Thyroid gland (tissue), 4 donors: Measurements from ENCODE around the gene ARHGAP24. TPM values are rescaled to one million over a fixed set of nuclear protein-coding genes. Genes with fewer than 3 reads are reported as not detected.
A peak's percentile ranks its signal among the peaks of the same experiment; 100 is the strongest.

Experiments used
- DNase-seq, 2 donors: peaks; one replicate each; pipeline ENCODE4 v3.0.0-alpha.2; 2019
- H3K27ac ChIP-seq, 3 donors: fragments of 200-600 bp; sonication (generic); 1 replicate in 2 of 3; 2 replicates in 1 of 3; pipeline ENCODE4 v1.5.1; 2016 to 2019; ENCODE audit warnings: mild to moderate bottlenecking in 1 of 3, moderate library complexity in 1 of 3
- H3K27me3 ChIP-seq: fragments of 200-600 bp; sonication (generic); one replicate; pipeline ENCODE4 v1.5.1; 2019
- H3K36me3 ChIP-seq, 2 donors: fragments of 200-600 bp; sonication (generic); one replicate each; pipeline ENCODE4 v1.5.1; 2016 to 2019
- H3K4me1 ChIP-seq, 2 donors: fragments of 200-600 bp; sonication (generic); one replicate each; pipeline ENCODE4 v1.5.1; 2017 to 2019
- H3K4me3 ChIP-seq, 3 donors: fragments of 200-600 bp; sonication (generic); replicated peaks in 1 of 3; 1 replicate in 2 of 3; 2 replicates in 1 of 3; pipeline ENCODE4 v1.5.1; 2016; ENCODE audit warnings: mild to moderate bottlenecking in 1 of 3
- H3K9me3 ChIP-seq: fragments of 200-600 bp; sonication (generic); one replicate; pipeline ENCODE4 v1.5.1; 2017
- CTCF ChIP-seq, 6 experiments: fragments of 200-600 bp in 3 of 6; fragments of 450-650 bp in 3 of 6; sonication (generic) in 3 of 6; IDR thresholded peaks; one replicate each; pipeline ENCODE4 v1.5.1; 2016 to 2019; ENCODE audit warnings: antibody characterized with exemption in 6 of 6, mild to moderate bottlenecking in 2 of 6, inconsistent platforms in 1 of 6, moderate library complexity in 1 of 6
- POLR2A ChIP-seq, 2 donors: fragments of 450-650 bp; IDR thresholded peaks; one replicate each; pipeline ENCODE4 v1.6.1; 2017; ENCODE audit warnings: antibody characterized with exemption in 2 of 2, mild to moderate bottlenecking in 2 of 2, moderate library complexity in 1 of 2
- WGBS, 2 donors: methylation state at CpG; one replicate each; pipeline ENCODE4 v1.1.5; 2017; 5-methylcytosine and 5-hydroxymethylcytosine counted together
- intact Hi-C: fragments of 100-400 bp; cut with DNase I; formaldehyde crosslinking; loops from one replicate; pipeline ENCODE4 v1.15.1; 2023
- total RNA-seq, 4 donors: library from RNA; depleted of rRNA; stranded (reverse); fragments of >200 nt; gene quantifications; one replicate each; pipeline ENCODE4 v1.2.3, GENCODE V29; 2016

Gene ARHGAP24
- total RNA-seq, 4 donors from 2014 or later = 20.8 to 70.3 (median 52.4) TPM

- no peaks in the 10 kb centered on the region for H3K36me3 ChIP-seq
- no peaks in the 10 kb centered on the region for H3K4me1 ChIP-seq
- intact Hi-C loops = loop anchor here (5.0 kb wide), 1 partner anchor 596 kb away; no protein-coding TSS in a partner anchor
- H3K27me3 ChIP-seq = no peaks in the 10 kb centered on the region
- DNase-seq = no peak
- 75 to 82% methylated on average over 4 of the region's 4 CpGs for WGBS, 2 donors
- no peak for TF ChIP-seq CTCF (IDR thresholded peaks at IDR 0.05)
- TF ChIP-seq POLR2A (IDR thresholded peaks at IDR 0.05) = no peak
- no peaks in the 10 kb centered on the region for H3K9me3 ChIP-seq
- H3K27ac ChIP-seq = no peak overlapping the region
- H3K4me3 ChIP-seq = no peak overlapping the region
These were observed 273.7 kb downstream of the ARHGAP24 start for GRCh38 chr4:85748654-85749053.

- 62 to 75% methylated on average over 2 of the region's 2 CpGs for whole genome bisulfite sequencing, 2 donors
- Histone ChIP-seq H3K4me1 (no peaks in the 10 kb centered on the region), H3K27ac (no peak overlapping the region), H3K27me3 (no peaks in the 10 kb centered on the region), H3K9me3 (no peaks in the 10 kb centered on the region), H3K36me3 (no peaks in the 10 kb centered on the region), H3K4me3 (no peak overlapping the region)
- intact Hi-C loops = no loop called here
- TF ChIP-seq POLR2A (IDR thresholded peaks at IDR 0.05) (no peak), CTCF (IDR thresholded peaks at IDR 0.05) (no peak)
- DNase-seq = no peak
These were observed 276.9 kb downstream of the ARHGAP24 start for GRCh38 chr4:85751866-85752265.

GRCh38 chr4:85755285-85755684, 280.3 kb downstream of the ARHGAP24 start:
- H3K4me3 ChIP-seq = no peak overlapping the region
- no peak for DNase-seq
- H3K4me1 ChIP-seq = no peaks in the 10 kb centered on the region
- TF ChIP-seq CTCF (IDR thresholded peaks at IDR 0.05) (no peak), POLR2A (IDR thresholded peaks at IDR 0.05) (no peak)
- no peak overlapping the region for H3K27ac ChIP-seq
- WGBS, 2 donors = 80 to 87% methylated on average over 4 of the region's 4 CpGs
- intact Hi-C loops = no loop called here
- H3K36me3 ChIP-seq = no peaks in the 10 kb centered on the region
- H3K27me3 ChIP-seq = no peaks in the 10 kb centered on the region
- no peaks in the 10 kb centered on the region for H3K9me3 ChIP-seq

- peak; percentile 6 to 13 for DNase-seq
- no peaks in the 10 kb centered on the region for H3K27me3 ChIP-seq
- H3K27ac ChIP-seq = no peak overlapping the region
- TF ChIP-seq POLR2A (IDR thresholded peaks at IDR 0.05) (no peak), CTCF (IDR thresholded peaks at IDR 0.05) (peak in 3 of 6 experiments; percentile 31 to 50 (median 43))
- no peaks in the 10 kb centered on the region for H3K9me3 ChIP-seq
- WGBS, 2 donors = 67 to 81% methylated on average over 3 of the region's 3 CpGs
- no peak overlapping the region for H3K4me3 ChIP-seq
- no peaks in the 10 kb centered on the region for H3K36me3 ChIP-seq
- intact Hi-C loops = no loop called here
- no peaks in the 10 kb centered on the region for H3K4me1 ChIP-seq
These were observed 282.0 kb downstream of the ARHGAP24 start for GRCh38 chr4:85756938-85757337.

- Histone ChIP-seq H3K4me1 (no peaks in the 10 kb centered on the region), H3K4me3 (no peak overlapping the region), H3K27ac (no peak overlapping the region), H3K27me3 (no peaks in the 10 kb centered on the region), H3K9me3 (no peaks in the 10 kb centered on the region), H3K36me3 (no peaks in the 10 kb centered on the region)
- DNase-seq = no peak
- intact Hi-C loops = no loop called here
- 90 to 98% methylated on average over 3 of the region's 3 CpGs for WGBS, 2 donors
- TF ChIP-seq CTCF (IDR thresholded peaks at IDR 0.05) (no peak), POLR2A (IDR thresholded peaks at IDR 0.05) (no peak)
These were observed 284.4 kb downstream of the ARHGAP24 start for GRCh38 chr4:85759388-85759787.
